Measurements from ENCODE around the gene FARP2.
"Not testable (repeated sequence)": the region's sequence is repeated elsewhere in the genome, so short reads cannot be mapped to it uniquely, and the experiment has no call there.

The FARP2 gene

GRCh38 chr2:241430178-241430577 is 74.1 kb downstream of the FARP2 start:
- H3K4me3 ChIP-seq (ENCODE audit: low read depth, low read length), result no peak overlapping the region
- DNase-seq (ENCODE audit: low read depth), result no peak
- TF ChIP-seq MAX (IDR thresholded peaks at IDR 0.05; ENCODE audit: low read depth, low read length) (no peak), CTCF (IDR thresholded peaks at IDR 0.05; ENCODE audit: low read depth, low read length) (no peak), MYC (IDR thresholded peaks at IDR 0.05; ENCODE audit: low read depth, low read length) (no peak), POLR2A (IDR thresholded peaks at IDR 0.05; ENCODE audit: extremely low read depth, insufficient read length) (no peak)

- H3K4me3 ChIP-seq (ENCODE audit: low read depth, low read length), result no peak overlapping the region
- no peak for TF ChIP-seq MAX (IDR thresholded peaks at IDR 0.05; ENCODE audit: low read depth, low read length)
- TF ChIP-seq POLR2A (IDR thresholded peaks at IDR 0.05; ENCODE audit: extremely low read depth, insufficient read length), result no peak
- no peak for TF ChIP-seq CTCF (IDR thresholded peaks at IDR 0.05; ENCODE audit: low read depth, low read length)
- TF ChIP-seq MYC (IDR thresholded peaks at IDR 0.05; ENCODE audit: low read depth, low read length), result no peak
- no peak for DNase-seq (ENCODE audit: low read depth)
These were observed 76.9 kb downstream of the FARP2 start for GRCh38 chr2:241432824-241433448.

- H3K4me3 ChIP-seq (ENCODE audit: low read depth, low read length), result no peak overlapping the region
- no peak for TF ChIP-seq MYC (IDR thresholded peaks at IDR 0.05; ENCODE audit: low read depth, low read length)
- TF ChIP-seq CTCF (IDR thresholded peaks at IDR 0.05; ENCODE audit: low read depth, low read length), result no peak
- TF ChIP-seq MAX (IDR thresholded peaks at IDR 0.05; ENCODE audit: low read depth, low read length), result no peak
- no peak for TF ChIP-seq POLR2A (IDR thresholded peaks at IDR 0.05; ENCODE audit: extremely low read depth, insufficient read length)
These were observed 81.1 kb downstream of the FARP2 start for GRCh38 chr2:241437179-241437578.

GRCh38 chr2:241441492-241441891 is 85.4 kb downstream of the FARP2 start:
- DNase-seq (ENCODE audit: low read depth), result no peak
- no peak overlapping the region for H3K4me3 ChIP-seq (ENCODE audit: low read depth, low read length)
- TF ChIP-seq CTCF (IDR thresholded peaks at IDR 0.05; ENCODE audit: low read depth, low read length), result no peak
- TF ChIP-seq POLR2A (IDR thresholded peaks at IDR 0.05; ENCODE audit: extremely low read depth, insufficient read length), result no peak
- no peak for TF ChIP-seq MYC (IDR thresholded peaks at IDR 0.05; ENCODE audit: low read depth, low read length)
- TF ChIP-seq MAX (IDR thresholded peaks at IDR 0.05; ENCODE audit: low read depth, low read length), result no peak

More at GRCh38 chr2:241437179-241437578, 81.1 kb downstream of the FARP2 start:
- no peak for DNase-seq (ENCODE audit: low read depth)

- peak; percentile 78 for TF ChIP-seq MYC (IDR thresholded peaks at IDR 0.05; ENCODE audit: low read depth, low read length)
- TF ChIP-seq MAX (IDR thresholded peaks at IDR 0.05; ENCODE audit: low read depth, low read length), result peak; percentile 97
- no peak for TF ChIP-seq POLR2A (IDR thresholded peaks at IDR 0.05; ENCODE audit: extremely low read depth, insufficient read length)
- H3K4me3 ChIP-seq (ENCODE audit: low read depth, low read length), result no peak overlapping the region
- DNase-seq (ENCODE audit: low read depth), result peak; percentile 93
These were observed 87.6 kb downstream of the FARP2 start for GRCh38 chr2:241443486-241444223.

GRCh38 chr2:241445426-241445825 is 89.3 kb downstream of the FARP2 start:
- no peak overlapping the region for H3K4me3 ChIP-seq (ENCODE audit: low read depth, low read length)
- TF ChIP-seq POLR2A (IDR thresholded peaks at IDR 0.05; ENCODE audit: extremely low read depth, insufficient read length) (no peak), MYC (IDR thresholded peaks at IDR 0.05; ENCODE audit: low read depth, low read length) (no peak)
- DNase-seq (ENCODE audit: low read depth), result no peak

- H3K4me3 ChIP-seq (ENCODE audit: low read depth, low read length); DNase-seq (ENCODE audit: low read depth): not testable (repeated sequence)
These were observed 94.0 kb downstream of the FARP2 start for GRCh38 chr2:241450092-241450491.
